A549 (cell line): ENCODE results near the gene SAG.

Source experiments
- BHLHE40 ChIP-seq: IDR thresholded peaks from 2 replicates; pipeline ENCODE4 v1.6.1; 2012; ENCODE audit warnings: low read depth, low read length, inconsistent platforms
- CBX8 ChIP-seq: fragments of 200-600 bp; sonication (generic); IDR thresholded peaks from 2 replicates; pipeline ENCODE4 v1.6.1; 2016
- CHD4 ChIP-seq: fragments of 200-600 bp; sonication (generic); IDR thresholded peaks from 2 replicates; pipeline ENCODE4 v1.6.1; 2016; ENCODE audit warnings: antibody characterized with exemption, mild to moderate bottlenecking, borderline replicate concordance
- ELK1 ChIP-seq: fragments of 150-350 bp; IDR thresholded peaks from 2 replicates; pipeline ENCODE4 v1.6.1; 2014; ENCODE audit warnings: low read depth, mild to moderate bottlenecking, low read length
- FOXS1 ChIP-seq: fragments of 250-450 bp; sonication (Bioruptor Pico); IDR thresholded peaks from 2 replicates; pipeline ENCODE4 v1.5.0; 2020; ENCODE audit warnings: mild to moderate bottlenecking, moderate library complexity
- KDM1A ChIP-seq: fragments of 200-600 bp; sonication (generic); IDR thresholded peaks from 2 replicates; pipeline ENCODE4 v1.6.1; 2016; ENCODE audit warnings: low read depth, mild to moderate bottlenecking
- POLR2A ChIP-seq: IDR thresholded peaks from 2 replicates; pipeline ENCODE4 v1.6.1; 2012; ENCODE audit warnings: mild to moderate bottlenecking, low read length
- POLR2AphosphoS2 ChIP-seq: conservative IDR thresholded peaks from 2 replicates; pipeline ENCODE4 v1.6.1; 2012; ENCODE audit warnings: low read length, improper control_type of control experiment, inconsistent platforms
- RFX5 ChIP-seq: fragments of 450-650 bp; IDR thresholded peaks from 2 replicates; pipeline ENCODE4 v1.7.1; 2014; ENCODE audit warnings: antibody characterized with exemption, mild to moderate bottlenecking, moderate library complexity
- TF ChIP-seq, protein P1 (sequence below): fragments of >200 bp; sonication (Bioruptor Twin); formaldehyde crosslinking; IDR thresholded peaks from 3 replicates; pipeline ENCODE4 v1.5.1; 2016
- TF ChIP-seq, protein P2 (sequence below): IDR thresholded peaks from 2 replicates; pipeline ENCODE4 v1.6.1; 2012
- TF ChIP-seq, protein P3 (sequence below): IDR thresholded peaks from 2 replicates; pipeline ENCODE4 v1.6.1; 2012; ENCODE audit warnings: low read depth, borderline replicate concordance
- TF ChIP-seq, protein P4 (sequence below): fragments of >200 bp; sonication (Bioruptor Twin); formaldehyde crosslinking; IDR thresholded peaks from 3 replicates; pipeline ENCODE4 v1.6.1; 2016

DNA sequence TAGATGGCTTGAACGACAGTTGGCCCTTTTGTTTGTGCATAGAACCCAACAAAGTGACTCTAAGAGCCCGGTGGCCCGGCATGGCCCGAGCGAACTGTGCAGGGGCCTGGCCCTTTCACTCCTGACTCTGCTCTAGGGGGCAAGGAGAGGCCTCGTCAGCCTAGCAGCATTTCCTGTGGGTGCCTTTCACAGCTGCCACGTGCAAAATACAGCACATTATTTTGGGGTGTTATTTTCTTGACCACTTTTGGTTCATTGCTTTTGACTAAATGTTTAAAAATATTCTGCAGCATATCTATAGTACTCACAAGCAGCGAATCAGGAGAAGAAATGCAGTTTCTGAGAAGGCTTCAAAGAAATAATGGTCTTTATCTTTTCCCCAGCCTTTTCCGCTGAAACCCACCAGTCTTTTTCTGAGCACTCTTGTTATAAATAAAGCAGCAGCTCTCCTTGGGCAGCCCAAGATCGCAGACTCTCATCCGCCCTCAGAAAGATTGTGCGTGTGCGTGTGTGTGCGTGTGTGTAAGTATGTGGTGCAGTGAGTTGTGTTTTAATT lies 78.0 kb downstream of the SAG start:
- TF ChIP-seq POLR2A (no peak), FOXS1 (CRISPR knock-in tag) (no peak), CHD4 (no peak), POLR2AphosphoS2 (no peak), BHLHE40 (no peak), ELK1 (no peak), RFX5 (no peak), CBX8 (no peak), KDM1A (no peak)
- TF ChIP-seq, protein P1, sequence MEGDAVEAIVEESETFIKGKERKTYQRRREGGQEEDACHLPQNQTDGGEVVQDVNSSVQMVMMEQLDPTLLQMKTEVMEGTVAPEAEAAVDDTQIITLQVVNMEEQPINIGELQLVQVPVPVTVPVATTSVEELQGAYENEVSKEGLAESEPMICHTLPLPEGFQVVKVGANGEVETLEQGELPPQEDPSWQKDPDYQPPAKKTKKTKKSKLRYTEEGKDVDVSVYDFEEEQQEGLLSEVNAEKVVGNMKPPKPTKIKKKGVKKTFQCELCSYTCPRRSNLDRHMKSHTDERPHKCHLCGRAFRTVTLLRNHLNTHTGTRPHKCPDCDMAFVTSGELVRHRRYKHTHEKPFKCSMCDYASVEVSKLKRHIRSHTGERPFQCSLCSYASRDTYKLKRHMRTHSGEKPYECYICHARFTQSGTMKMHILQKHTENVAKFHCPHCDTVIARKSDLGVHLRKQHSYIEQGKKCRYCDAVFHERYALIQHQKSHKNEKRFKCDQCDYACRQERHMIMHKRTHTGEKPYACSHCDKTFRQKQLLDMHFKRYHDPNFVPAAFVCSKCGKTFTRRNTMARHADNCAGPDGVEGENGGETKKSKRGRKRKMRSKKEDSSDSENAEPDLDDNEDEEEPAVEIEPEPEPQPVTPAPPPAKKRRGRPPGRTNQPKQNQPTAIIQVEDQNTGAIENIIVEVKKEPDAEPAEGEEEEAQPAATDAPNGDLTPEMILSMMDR, result no peak
- TF ChIP-seq, protein P2, sequence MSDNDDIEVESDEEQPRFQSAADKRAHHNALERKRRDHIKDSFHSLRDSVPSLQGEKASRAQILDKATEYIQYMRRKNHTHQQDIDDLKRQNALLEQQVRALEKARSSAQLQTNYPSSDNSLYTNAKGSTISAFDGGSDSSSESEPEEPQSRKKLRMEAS, result no peak
- TF ChIP-seq, protein P3, sequence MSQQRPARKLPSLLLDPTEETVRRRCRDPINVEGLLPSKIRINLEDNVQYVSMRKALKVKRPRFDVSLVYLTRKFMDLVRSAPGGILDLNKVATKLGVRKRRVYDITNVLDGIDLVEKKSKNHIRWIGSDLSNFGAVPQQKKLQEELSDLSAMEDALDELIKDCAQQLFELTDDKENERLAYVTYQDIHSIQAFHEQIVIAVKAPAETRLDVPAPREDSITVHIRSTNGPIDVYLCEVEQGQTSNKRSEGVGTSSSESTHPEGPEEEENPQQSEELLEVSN, result no peak
- TF ChIP-seq, protein P4, sequence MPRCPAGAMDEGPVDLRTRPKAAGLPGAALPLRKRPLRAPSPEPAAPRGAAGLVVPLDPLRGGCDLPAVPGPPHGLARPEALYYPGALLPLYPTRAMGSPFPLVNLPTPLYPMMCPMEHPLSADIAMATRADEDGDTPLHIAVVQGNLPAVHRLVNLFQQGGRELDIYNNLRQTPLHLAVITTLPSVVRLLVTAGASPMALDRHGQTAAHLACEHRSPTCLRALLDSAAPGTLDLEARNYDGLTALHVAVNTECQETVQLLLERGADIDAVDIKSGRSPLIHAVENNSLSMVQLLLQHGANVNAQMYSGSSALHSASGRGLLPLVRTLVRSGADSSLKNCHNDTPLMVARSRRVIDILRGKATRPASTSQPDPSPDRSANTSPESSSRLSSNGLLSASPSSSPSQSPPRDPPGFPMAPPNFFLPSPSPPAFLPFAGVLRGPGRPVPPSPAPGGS, result no peak
